Upper lobe of left lung (tissue), 4 donors: Measurements from ENCODE around the gene DSCAM.

Source experiments
- CTCF ChIP-seq, 6 experiments: fragments of 450-650 bp in 4 of 6; fragments of 200-600 bp in 2 of 6; sonication (generic) in 2 of 6; IDR thresholded peaks; one replicate each; pipeline ENCODE4 v1.5.1; 2016 to 2019; ENCODE audit warnings: antibody characterized with exemption in 6 of 6
- POLR2AphosphoS5 ChIP-seq, 2 donors: sonication (generic); formaldehyde crosslinking; IDR thresholded peaks; one replicate each; pipeline ENCODE4 v1.5.1; 2017; ENCODE audit warnings: antibody characterized with exemption in 2 of 2

GRCh38 chr21:40620386-40621145 is 226.4 kb downstream of the DSCAM start:
- TF ChIP-seq POLR2AphosphoS5 (IDR thresholded peaks at IDR 0.05) (no peak), CTCF (IDR thresholded peaks at IDR 0.05) (no peak)
